ENCODE measurements around the gene ZNF283.
"Not testable (repeated sequence)": the region's sequence is repeated elsewhere in the genome, so short reads cannot be mapped to it uniquely, and the experiment has no call there.

ZNF283 gene

DNA sequence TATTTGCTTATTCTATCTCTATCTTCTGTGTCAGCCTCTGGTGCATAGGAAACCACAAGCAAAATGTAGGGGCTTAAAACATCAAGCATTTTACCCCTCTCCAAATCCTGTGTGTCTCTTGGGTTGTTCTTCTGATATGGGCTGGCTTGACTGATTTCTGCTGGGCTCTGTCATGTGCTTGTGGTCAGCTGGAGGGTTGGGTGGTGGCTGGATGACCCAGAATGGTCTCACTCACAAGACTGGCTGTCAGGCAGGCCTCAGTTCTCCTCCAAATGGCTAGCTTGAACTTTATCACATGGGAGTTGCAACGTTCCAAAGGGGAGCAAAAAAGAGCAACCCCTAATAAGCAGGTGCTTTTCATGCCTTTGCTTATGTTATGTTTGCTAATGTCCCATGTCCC is 15.3 kb upstream of the ZNF283 start:
- TF ChIP-seq, protein P1, sequence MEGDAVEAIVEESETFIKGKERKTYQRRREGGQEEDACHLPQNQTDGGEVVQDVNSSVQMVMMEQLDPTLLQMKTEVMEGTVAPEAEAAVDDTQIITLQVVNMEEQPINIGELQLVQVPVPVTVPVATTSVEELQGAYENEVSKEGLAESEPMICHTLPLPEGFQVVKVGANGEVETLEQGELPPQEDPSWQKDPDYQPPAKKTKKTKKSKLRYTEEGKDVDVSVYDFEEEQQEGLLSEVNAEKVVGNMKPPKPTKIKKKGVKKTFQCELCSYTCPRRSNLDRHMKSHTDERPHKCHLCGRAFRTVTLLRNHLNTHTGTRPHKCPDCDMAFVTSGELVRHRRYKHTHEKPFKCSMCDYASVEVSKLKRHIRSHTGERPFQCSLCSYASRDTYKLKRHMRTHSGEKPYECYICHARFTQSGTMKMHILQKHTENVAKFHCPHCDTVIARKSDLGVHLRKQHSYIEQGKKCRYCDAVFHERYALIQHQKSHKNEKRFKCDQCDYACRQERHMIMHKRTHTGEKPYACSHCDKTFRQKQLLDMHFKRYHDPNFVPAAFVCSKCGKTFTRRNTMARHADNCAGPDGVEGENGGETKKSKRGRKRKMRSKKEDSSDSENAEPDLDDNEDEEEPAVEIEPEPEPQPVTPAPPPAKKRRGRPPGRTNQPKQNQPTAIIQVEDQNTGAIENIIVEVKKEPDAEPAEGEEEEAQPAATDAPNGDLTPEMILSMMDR (IDR thresholded peaks at IDR 0.05; ENCODE audit: control insufficient read depth, extremely low read depth, insufficient read depth), result no peak
- no peak for DNase-seq (ENCODE audit: low read depth)
- H3K4me3 ChIP-seq (ENCODE audit: low read depth, low read length), result no peak overlapping the region

DNA sequence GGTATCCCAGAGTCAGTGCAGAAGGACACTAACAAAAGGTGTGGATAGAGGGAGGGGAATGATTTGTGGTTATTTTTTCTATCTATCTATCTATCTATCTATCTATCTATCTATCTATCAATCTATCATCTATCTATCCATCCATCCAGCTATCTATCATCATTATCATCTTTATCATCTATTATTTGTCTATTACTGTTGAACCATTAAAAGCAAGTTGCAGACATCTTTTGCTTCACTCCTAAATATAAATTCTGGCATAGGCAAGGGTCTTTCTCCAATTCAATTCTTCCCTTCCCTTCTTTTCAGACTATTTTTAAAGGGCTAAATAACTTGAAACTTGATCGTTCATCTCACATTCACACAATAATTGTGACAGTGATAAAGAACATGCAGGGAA is 14.9 kb upstream of the ZNF283 start:
- DNase-seq (ENCODE audit: low read depth), result no peak
- TF ChIP-seq, protein P1 (IDR thresholded peaks at IDR 0.05; ENCODE audit: control insufficient read depth, extremely low read depth, insufficient read depth), result no peak
- no peak overlapping the region for H3K4me3 ChIP-seq (ENCODE audit: low read depth, low read length)

DNA sequence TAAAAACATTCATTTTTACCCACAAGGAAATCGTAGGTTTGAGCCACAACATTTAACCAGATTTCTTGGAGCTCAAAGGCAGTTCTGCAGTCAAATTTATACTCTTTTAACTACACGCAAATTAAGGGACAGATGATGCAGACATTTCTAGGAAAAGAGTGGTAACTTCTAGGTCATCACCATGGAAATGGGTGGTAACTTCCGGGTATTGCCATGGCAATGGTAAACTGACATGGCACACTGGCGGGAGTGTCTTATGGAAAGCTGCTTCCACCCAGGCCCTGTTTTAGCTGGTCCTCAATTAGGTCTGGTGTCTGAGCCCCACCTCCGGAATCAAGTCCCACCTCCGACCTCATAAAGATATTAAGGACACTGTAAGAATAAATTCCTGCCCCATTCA is 14.4 kb upstream of the ZNF283 start:
- no peak for DNase-seq (ENCODE audit: low read depth)
- TF ChIP-seq, protein P1 (IDR thresholded peaks at IDR 0.05; ENCODE audit: control insufficient read depth, extremely low read depth, insufficient read depth), result no peak
- no peak overlapping the region for H3K4me3 ChIP-seq (ENCODE audit: low read depth, low read length)

DNA sequence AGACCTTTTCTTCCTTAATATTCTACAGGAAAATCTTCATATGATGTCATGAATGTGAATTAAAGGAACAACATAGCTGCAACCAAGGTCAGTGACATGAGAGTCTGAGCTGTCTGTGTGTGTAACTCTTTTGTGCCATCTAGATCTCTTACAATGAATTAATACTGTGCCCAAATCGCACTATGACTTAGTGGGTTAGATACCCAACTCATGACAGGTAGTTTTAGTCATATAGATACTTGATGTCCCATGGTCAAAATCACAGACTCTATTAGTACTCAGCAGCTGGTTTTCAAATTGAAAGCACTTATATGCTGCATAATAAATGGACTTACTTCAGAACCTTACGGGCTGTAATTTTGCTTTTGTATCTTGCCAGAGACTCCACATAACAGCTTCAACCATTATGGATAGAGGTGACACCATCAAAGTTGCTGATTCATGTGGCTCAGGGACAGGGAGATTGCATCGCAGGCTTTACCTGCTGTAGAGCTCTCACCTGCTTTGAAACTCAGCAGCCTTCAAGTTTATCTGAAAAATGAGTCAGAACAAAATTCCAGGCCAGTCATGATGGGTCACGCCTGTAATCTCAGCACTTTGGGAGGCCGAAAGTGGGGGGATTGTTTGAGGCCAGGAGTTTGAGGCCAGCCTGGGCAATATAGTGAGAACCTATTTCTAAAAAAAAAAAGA is 12.3 kb upstream of the ZNF283 start:
- no peak for DNase-seq (ENCODE audit: low read depth)
- TF ChIP-seq, protein P1 (IDR thresholded peaks at IDR 0.05; ENCODE audit: control insufficient read depth, extremely low read depth, insufficient read depth), result no peak
- no peak overlapping the region for H3K4me3 ChIP-seq (ENCODE audit: low read depth, low read length)

DNA sequence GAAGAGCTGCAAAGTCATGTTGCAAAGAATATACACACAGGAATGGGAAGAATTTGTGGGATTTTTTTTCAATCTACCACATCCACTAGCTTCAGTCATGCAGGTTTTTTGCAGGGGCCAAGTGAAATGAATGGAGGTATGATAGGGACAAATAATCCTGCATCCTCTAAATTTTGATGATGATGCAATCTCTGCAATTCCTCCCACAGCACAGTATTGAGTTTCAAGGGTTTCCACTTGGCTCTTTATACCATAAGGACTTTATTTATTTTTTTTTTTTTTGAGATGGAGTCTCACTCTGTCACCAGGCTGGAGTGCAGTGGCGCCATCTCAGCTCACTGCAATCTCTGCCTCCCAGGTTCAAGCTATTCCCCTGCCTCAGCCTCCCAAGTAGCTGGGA is 9.7 kb upstream of the ZNF283 start:
- not testable (repeated sequence) for H3K4me3 ChIP-seq (ENCODE audit: low read depth, low read length); DNase-seq (ENCODE audit: low read depth)

DNA sequence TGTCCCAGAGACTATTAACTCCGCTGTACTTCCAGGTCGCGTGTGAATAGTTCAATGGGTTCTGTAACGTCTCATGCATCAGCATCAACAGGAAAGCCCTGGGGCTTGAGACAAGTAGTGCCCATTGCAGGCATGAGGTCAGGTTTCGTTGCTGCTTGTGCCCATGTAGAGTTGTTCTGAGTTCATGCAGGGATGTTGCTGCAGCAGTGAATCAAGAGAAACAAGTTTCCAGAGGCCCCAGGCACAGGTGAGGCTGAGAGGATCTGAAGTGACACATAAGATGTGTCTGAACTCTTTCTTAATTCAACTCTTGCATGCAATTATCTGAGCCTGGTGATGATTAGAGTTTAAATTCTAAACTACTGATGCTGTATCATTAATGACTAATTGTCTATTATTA is 8.6 kb upstream of the ZNF283 start:
- no peak for DNase-seq (ENCODE audit: low read depth)
- TF ChIP-seq, protein P1 (IDR thresholded peaks at IDR 0.05; ENCODE audit: control insufficient read depth, extremely low read depth, insufficient read depth), result no peak
- H3K4me3 ChIP-seq (ENCODE audit: low read depth, low read length), result no peak overlapping the region

DNA sequence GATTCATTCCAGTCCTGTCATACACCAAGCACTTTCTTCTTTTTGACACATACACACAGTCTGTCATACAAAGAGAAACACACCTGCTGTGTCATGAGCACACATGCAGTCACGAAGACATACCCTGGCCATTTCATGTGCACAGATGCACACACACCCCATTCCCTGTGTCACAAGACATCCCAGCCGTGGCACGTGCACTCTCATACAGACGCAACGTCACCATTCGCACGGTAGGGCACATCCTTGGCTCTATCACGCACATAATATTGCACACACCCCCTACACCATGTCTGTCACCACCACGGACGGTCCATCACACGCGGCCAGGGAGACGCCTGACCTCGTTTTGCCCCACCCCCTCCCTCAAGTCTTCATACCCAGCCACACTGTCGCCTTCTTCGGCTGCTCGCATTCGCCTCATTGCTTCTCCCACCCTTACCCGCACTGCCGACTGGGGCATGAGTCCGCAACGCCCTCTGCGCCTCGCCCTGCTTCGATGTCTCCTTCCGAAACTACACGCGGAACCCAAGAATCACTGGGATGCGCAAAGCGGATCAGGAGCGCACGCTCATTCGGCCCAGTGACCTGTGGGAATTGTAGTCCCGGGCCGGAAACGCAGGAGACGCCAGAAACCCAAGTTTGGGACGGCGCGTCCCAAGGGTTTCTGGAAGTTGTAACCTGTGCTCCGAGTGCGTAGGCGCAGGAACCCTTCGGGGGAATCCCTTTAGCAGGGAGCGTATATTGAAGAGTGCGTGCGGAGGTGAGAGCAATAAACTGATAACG is 6.8 kb upstream of the ZNF283 start:
- H3K4me3 ChIP-seq (ENCODE audit: low read depth, low read length), result no peak overlapping the region
- no peak for DNase-seq (ENCODE audit: low read depth)

More for the DNA sequence above, 6.8 kb upstream of the ZNF283 start:
- TF ChIP-seq, protein P1 (IDR thresholded peaks at IDR 0.05; ENCODE audit: control insufficient read depth, extremely low read depth, insufficient read depth), result no peak
